Chondrocyte (in vitro differentiated cells): ENCODE results near the gene HCRTR1. TPM values are rescaled to one million over a fixed set of nuclear protein-coding genes. Genes with fewer than 3 reads are reported as not detected.

Experiments
- DNase-seq: peaks from one replicate; pipeline ENCODE4 v3.0.0; 2021; ENCODE audit warnings: mixed read lengths, low spot score
- H3K27ac Mint-ChIP-seq: one replicate; pipeline ENCODE4 v1.8.0; 2021; ENCODE audit warnings: mild to moderate bottlenecking, moderate library complexity, mixed read lengths; ENCODE audit not compliant: unreplicated experiment
- H3K27me3 Mint-ChIP-seq: 2 replicates; pipeline ENCODE4 v1.8.0; 2021; ENCODE audit warnings: low read depth, mixed read lengths
- H3K36me3 Mint-ChIP-seq: 2 replicates; pipeline ENCODE4 v1.8.0; 2021; ENCODE audit warnings: low read depth, mixed read lengths
- H3K4me1 Mint-ChIP-seq: 2 replicates; pipeline ENCODE4 v1.8.0; 2021; ENCODE audit warnings: low read depth, mild to moderate bottlenecking, mixed read lengths
- H3K4me3 Mint-ChIP-seq: one replicate; pipeline ENCODE4 v1.8.0; 2021; ENCODE audit warnings: mild to moderate bottlenecking, moderate library complexity, mixed read lengths; ENCODE audit not compliant: unreplicated experiment
- H3K9me3 Mint-ChIP-seq: 2 replicates; pipeline ENCODE4 v1.8.0; 2021; ENCODE audit warnings: low read depth, mixed read lengths
- CTCF ChIP-seq: fragments of 200-600 bp; sonication (generic); IDR thresholded peaks from 2 replicates; pipeline ENCODE4 v1.5.0; 2021; ENCODE audit warnings: antibody characterized with exemption, mild to moderate bottlenecking, moderate library complexity
- total RNA-seq: library from RNA; stranded (reverse); gene quantifications from 3 replicates; pipeline ENCODE4 v1.2.1, GENCODE V29; 2021

Gene HCRTR1
- total RNA-seq, 1 donor from 2014 or later: 0.45 TPM

GRCh38 chr1:31670593-31670964, 53.1 kb downstream of the HCRTR1 start:
- Mint-ChIP-seq H3K9me3 (no peaks in the 10 kb centered on the region), H3K27ac (peak overlapping the region; percentile 94), H3K4me1 (peaks cover 76% of the 10 kb centered on the region), H3K36me3 (peaks cover 19% of the 10 kb centered on the region), H3K27me3 (no peaks in the 10 kb centered on the region), H3K4me3 (no peak overlapping the region)
- TF ChIP-seq CTCF: no peak
- DNase-seq: no peak

GRCh38 chr1:31671147-31671546, 53.7 kb downstream of the HCRTR1 start:
- peaks cover 75% of the 10 kb centered on the region for H3K4me1 Mint-ChIP-seq
- no peak for TF ChIP-seq CTCF

GRCh38 chr1:31671561-31672201, 54.2 kb downstream of the HCRTR1 start:
- H3K9me3 Mint-ChIP-seq: no peaks in the 10 kb centered on the region
- no peak for DNase-seq
- H3K4me3 Mint-ChIP-seq: no peak overlapping the region
- no peaks in the 10 kb centered on the region for H3K27me3 Mint-ChIP-seq
- peaks cover 70% of the 10 kb centered on the region for H3K4me1 Mint-ChIP-seq
- no peak for TF ChIP-seq CTCF
- peak overlapping the region; percentile 34 for H3K27ac Mint-ChIP-seq
- H3K36me3 Mint-ChIP-seq: peaks cover 14% of the 10 kb centered on the region

More at GRCh38 chr1:31671147-31671546, 53.7 kb downstream of the HCRTR1 start:
- Mint-ChIP-seq H3K27ac (peak overlapping the region; percentile 94), H3K27me3 (no peaks in the 10 kb centered on the region), H3K9me3 (no peaks in the 10 kb centered on the region), H3K4me3 (no peak overlapping the region), H3K36me3 (peaks cover 16% of the 10 kb centered on the region)
- DNase-seq: no peak

- TF ChIP-seq CTCF: no peak
- H3K27ac Mint-ChIP-seq: peak overlapping the region; percentile 61
- peaks cover 58% of the 10 kb centered on the region for H3K4me1 Mint-ChIP-seq
- peaks cover 18% of the 10 kb centered on the region for H3K36me3 Mint-ChIP-seq
- no peaks in the 10 kb centered on the region for H3K9me3 Mint-ChIP-seq
- no peak for DNase-seq
- no peak overlapping the region for H3K4me3 Mint-ChIP-seq
- H3K27me3 Mint-ChIP-seq: no peaks in the 10 kb centered on the region
Observed at GRCh38 chr1:31672986-31673385, 55.5 kb downstream of the HCRTR1 start.

- H3K9me3 Mint-ChIP-seq: no peaks in the 10 kb centered on the region
- peaks cover 18% of the 10 kb centered on the region for H3K36me3 Mint-ChIP-seq
- H3K27me3 Mint-ChIP-seq: no peaks in the 10 kb centered on the region
- H3K4me1 Mint-ChIP-seq: peaks cover 54% of the 10 kb centered on the region
- no peak for DNase-seq
- no peak for TF ChIP-seq CTCF
- no peak overlapping the region for H3K4me3 Mint-ChIP-seq
- no peak overlapping the region for H3K27ac Mint-ChIP-seq
Observed at GRCh38 chr1:31673433-31673832, 55.9 kb downstream of the HCRTR1 start.
